Keratinocyte (primary cell): Measurements from ENCODE around the gene MINDY4. TPM values are rescaled to one million over a fixed set of nuclear protein-coding genes. Genes with fewer than 3 reads are reported as not detected.

Experiments
- DNase-seq: peaks from one replicate; pipeline ENCODE4 v3.0.0-alpha.2; 2011; ENCODE audit warnings: low read depth, missing footprints, low spot score
- FAIRE-seq: peaks from 2 replicates; lab custom pipeline; 2011; peaks lifted over from hg19 to GRCh38; lab: Jason Lieb, UNC
- H2AFZ ChIP-seq: 2 replicates; pipeline ENCODE4 v1.6.0; 2012; ENCODE audit warnings: low read length, control low read depth, inconsistent platforms; ENCODE audit not compliant: control insufficient read depth
- H3K27ac ChIP-seq: 2 replicates; pipeline ENCODE4 v1.5.1; 2011; ENCODE audit warnings: low read length; ENCODE audit not compliant: control insufficient read depth, insufficient read depth
- H3K27me3 ChIP-seq: 3 replicates; pipeline ENCODE4 v1.6.0; 2011; ENCODE audit warnings: low read length; ENCODE audit not compliant: control insufficient read depth, insufficient read depth; ENCODE audit errors: extremely low read depth
- H3K36me3 ChIP-seq, 2 experiments: 2 replicates in 1 of 2; 3 replicates in 1 of 2; pipeline ENCODE4 v1.5.1; 2011; ENCODE audit warnings: low read length in 2 of 2, mild to moderate bottlenecking in 1 of 2; ENCODE audit not compliant: control insufficient read depth in 2 of 2, insufficient read depth in 2 of 2; ENCODE audit errors: extremely low read depth in 1 of 2
- H3K4me1 ChIP-seq: 3 replicates; pipeline ENCODE4 v1.5.1; 2011; ENCODE audit warnings: low read length; ENCODE audit not compliant: control insufficient read depth, insufficient read depth; ENCODE audit errors: extremely low read depth
- H3K4me2 ChIP-seq: 3 replicates; pipeline ENCODE4 v1.6.0; 2011; ENCODE audit warnings: low read depth, low read length; ENCODE audit not compliant: control insufficient read depth, insufficient read depth; ENCODE audit errors: extremely low read depth
- H3K4me3 ChIP-seq, 3 experiments: fragments of 200-600 bp in 1 of 3; sonication (generic) in 1 of 3; 2 replicates in 2 of 3; 3 replicates in 1 of 3; pipeline ENCODE4 v1.5.1; 2011 to 2016; ENCODE audit warnings: low read length in 3 of 3, mild to moderate bottlenecking in 3 of 3, control low read depth in 2 of 3, inconsistent platforms in 1 of 3, low read depth in 1 of 3, mixed read lengths in 1 of 3, mixed run types in 1 of 3, moderate library complexity in 1 of 3; ENCODE audit not compliant: control insufficient read depth in 2 of 3, insufficient read depth in 2 of 3; ENCODE audit errors: extremely low read depth in 1 of 3
- H3K79me2 ChIP-seq: 2 replicates; pipeline ENCODE4 v1.6.0; 2012; ENCODE audit warnings: low read length; ENCODE audit not compliant: control insufficient read depth, insufficient read depth
- H3K9ac ChIP-seq: 3 replicates; pipeline ENCODE4 v1.6.0; 2011; ENCODE audit warnings: low read length; ENCODE audit not compliant: control insufficient read depth, insufficient read depth; ENCODE audit errors: extremely low read depth
- H3K9me1 ChIP-seq: 3 replicates; pipeline ENCODE4 v1.6.0; 2011; ENCODE audit warnings: low read length; ENCODE audit not compliant: control insufficient read depth, insufficient read depth; ENCODE audit errors: extremely low read depth
- H3K9me3 ChIP-seq: 2 replicates; pipeline ENCODE4 v1.5.1; 2012; ENCODE audit warnings: low read depth, low read length; ENCODE audit not compliant: control insufficient read depth
- H4K20me1 ChIP-seq: 3 replicates; pipeline ENCODE4 v1.6.0; 2011; ENCODE audit warnings: low read length; ENCODE audit not compliant: control insufficient read depth, insufficient read depth; ENCODE audit errors: extremely low read depth
- CTCF ChIP-seq, 3 experiments: IDR thresholded peaks in 1 of 3; conservative IDR thresholded peaks in 1 of 3; optimal IDR thresholded peaks in 1 of 3; 2 replicates in 2 of 3; 3 replicates in 1 of 3; pipeline versions ENCODE3 to v1.5.1; 2011; ENCODE audit warnings: low read length in 3 of 3, mild to moderate bottlenecking in 3 of 3, moderate library complexity in 2 of 3, control low read depth in 1 of 3, inconsistent platforms in 1 of 3; ENCODE audit not compliant: insufficient read depth in 2 of 3; ENCODE audit errors: extremely low read depth in 1 of 3
- EZH2 ChIP-seq: IDR thresholded peaks from one replicate; pipeline ENCODE4 v1.6.1; 2012; ENCODE audit warnings: inconsistent platforms, mild to moderate bottlenecking, low read length, moderate library complexity
- dilution Hi-C: fragments of 300-500 bp; cut with MboI; formaldehyde crosslinking; loops from one replicate; pipeline ENCODE4 v1.7.0; 2020; ENCODE audit warnings: low sequenced_read_pairs; ENCODE audit not compliant: extremely low pct_ligation_motif_present
- polyA plus RNA-seq, 5 experiments: library from polyadenylated mRNA; depleted of rRNA in 3 of 5; stranded (reverse) in 3 of 5; stranded (forward) in 1 of 5; unstranded in 1 of 5; fragments of >200 nt; gene quantifications; 1 replicate in 1 of 5; 2 replicates in 3 of 5; 3 replicates in 1 of 5; pipeline versions ENCODE4 v1.2.1 to v1.2.3, GENCODE V29; 2011 to 2012; ENCODE audit warnings: missing spikeins in 2 of 5, low read depth in 1 of 5, low replicate concordance in 1 of 5

MINDY4 gene
- polyA plus RNA-seq, 1 donor (not counting 4 experiments of a cell fraction or from before 2014, with no cell fraction given), result 1.5 TPM

- H3K4me1 ChIP-seq, result peaks cover 8% of the 10 kb centered on the region
- H2AFZ ChIP-seq, result no peak overlapping the region
- H3K4me3 ChIP-seq, result no peak overlapping the region
- no peak overlapping the region for H3K4me2 ChIP-seq
- dilution Hi-C loops, result no loop called here
- no peaks in the 10 kb centered on the region for H3K9me1 ChIP-seq
- FAIRE-seq, result no peak
- no peak for DNase-seq
- H3K79me2 ChIP-seq, result no peaks in the 10 kb centered on the region
- no peak for TF ChIP-seq CTCF (optimal IDR thresholded peaks at IDR 0.05 in 1 of 3, IDR thresholded peaks at IDR 0.05 in 1 of 3, conservative IDR thresholded peaks at IDR 0.05 in 1 of 3; ENCODE audit: extremely low read depth in 1 of 3, insufficient read depth in 2 of 3, low read length in 3 of 3)
- no peak for TF ChIP-seq EZH2
- H3K36me3 ChIP-seq, result no peaks in the 10 kb centered on the region
- H3K27me3 ChIP-seq, result no peaks in the 10 kb centered on the region
- no peaks in the 10 kb centered on the region for H4K20me1 ChIP-seq
- H3K9ac ChIP-seq, result no peak overlapping the region
- no peak overlapping the region for H3K27ac ChIP-seq
- H3K9me3 ChIP-seq, result no peaks in the 10 kb centered on the region
These were observed 135.5 kb downstream of the MINDY4 start for GRCh38 chr7:30906515-30907240.

DNA sequence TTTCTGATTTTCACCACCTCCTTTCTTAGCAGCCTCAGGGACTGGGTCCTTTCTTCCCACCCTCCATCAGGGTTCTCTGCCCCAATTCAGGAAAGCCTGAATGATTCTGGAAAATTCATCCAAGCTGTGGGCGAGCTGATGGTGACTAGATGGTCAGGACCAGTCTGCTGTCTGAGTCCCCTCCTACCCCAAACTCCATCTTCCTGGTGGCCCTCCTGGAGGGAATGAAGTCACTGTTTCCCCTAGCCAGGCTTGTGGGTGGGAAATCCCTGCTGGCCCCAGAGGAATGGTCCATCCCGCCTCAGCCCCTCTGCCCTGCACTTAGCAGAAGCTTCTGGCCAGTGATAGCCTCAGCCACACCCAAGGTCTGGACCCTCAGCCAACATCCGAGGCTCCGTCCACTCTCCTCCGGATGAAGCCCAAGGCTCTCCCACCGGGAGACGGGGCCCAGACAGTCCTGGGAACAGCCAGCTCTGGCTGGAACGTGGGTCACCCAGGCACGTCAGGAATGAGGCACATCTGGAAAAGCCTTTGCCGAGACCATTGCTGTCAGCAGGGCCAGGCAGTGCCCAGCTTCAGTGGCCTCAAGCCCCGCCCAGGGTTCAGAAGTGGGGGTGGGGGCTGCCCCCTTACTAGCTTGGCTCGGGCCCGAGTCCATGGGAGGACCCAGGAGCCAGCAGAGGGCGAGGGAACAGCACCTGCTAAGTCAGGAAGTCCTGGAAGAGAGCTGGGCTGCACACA, 136.5 kb downstream of the MINDY4 start:
- no peak for FAIRE-seq
- no peak overlapping the region for H3K4me3 ChIP-seq
- H3K27ac ChIP-seq, result no peak overlapping the region
- H4K20me1 ChIP-seq, result no peaks in the 10 kb centered on the region
- no peak for TF ChIP-seq CTCF (optimal IDR thresholded peaks at IDR 0.05 in 1 of 3, IDR thresholded peaks at IDR 0.05 in 1 of 3, conservative IDR thresholded peaks at IDR 0.05 in 1 of 3; ENCODE audit: extremely low read depth in 1 of 3, insufficient read depth in 2 of 3, low read length in 3 of 3)
- TF ChIP-seq EZH2, result no peak
- no peak overlapping the region for H2AFZ ChIP-seq
- peaks cover 8% of the 10 kb centered on the region for H3K4me1 ChIP-seq
- H3K79me2 ChIP-seq, result no peaks in the 10 kb centered on the region
- no peaks in the 10 kb centered on the region for H3K9me1 ChIP-seq
- H3K9me3 ChIP-seq, result no peaks in the 10 kb centered on the region
- no peak for DNase-seq
- no peaks in the 10 kb centered on the region for H3K36me3 ChIP-seq
- H3K4me2 ChIP-seq, result no peak overlapping the region
- H3K9ac ChIP-seq, result no peak overlapping the region
- dilution Hi-C loops, result no loop called here
- no peaks in the 10 kb centered on the region for H3K27me3 ChIP-seq
